ENCODE data around the gene EEFSEC. TPM values are rescaled to one million over a fixed set of nuclear protein-coding genes. Genes with fewer than 3 reads are reported as not detected.

EEFSEC gene
- total and polyA plus RNA-seq, 10 donors, result 8.5 to 19.2 (median 14.2) TPM

- Histone ChIP-seq H3K4me1 (no peaks in the 10 kb centered on the region), H3K27ac (no peak overlapping the region), H3K4me3 (no peak overlapping the region), H3K9me3 (peaks cover 0 to 7% (median 0%) of the 10 kb centered on the region in 8 donors), H3K27me3 (replicated peaks in 1 of 7) (no peaks in the 10 kb centered on the region), H3K36me3 (no peaks in the 10 kb centered on the region)
- DNase-seq, result no peak
- WGBS, 5 donors, result 85 to 91% (median 88%) methylated on average over 10 to 19 of the region's 19 CpGs
- TF ChIP-seq POLR2AphosphoS5 (IDR thresholded peaks at IDR 0.05), result no peak
- intact Hi-C loops (cut with DNase I; ENCODE audit: low total_unique reads), result no loop called here
Observed at GRCh38 chr3:128415773-128416577, 262.7 kb downstream of the EEFSEC start.

- TF ChIP-seq POLR2AphosphoS5 (IDR thresholded peaks at IDR 0.05) (no peak), POLR2A (IDR thresholded peaks at IDR 0.05) (no peak), CTCF (IDR thresholded peaks at IDR 0.05 in 8 of 11, conservative IDR thresholded peaks at IDR 0.05 in 3 of 11) (no peak)
- intact Hi-C loops (cut with DNase I; ENCODE audit: low total_unique reads), result no loop called here
- Histone ChIP-seq H3K27ac (no peak overlapping the region), H3K9me3 (peaks cover 0 to 7% (median 0%) of the 10 kb centered on the region in 8 donors), H3K36me3 (no peaks in the 10 kb centered on the region), H3K27me3 (replicated peaks in 1 of 7) (no peaks in the 10 kb centered on the region), H3K4me1 (no peaks in the 10 kb centered on the region), H3K4me3 (no peak overlapping the region)
- DNase-seq, result no peak
- WGBS, 5 donors, result 78 to 87% (median 84%) methylated on average over 8 to 12 of the region's 12 CpGs
Observed at GRCh38 chr3:128416578-128417211, 263.4 kb downstream of the EEFSEC start.

GRCh38 chr3:128418900-128419299 is 265.6 kb downstream of the EEFSEC start:
- no peak overlapping the region for H3K27ac ChIP-seq
- TF ChIP-seq POLR2AphosphoS5 (IDR thresholded peaks at IDR 0.05) (no peak), POLR2A (IDR thresholded peaks at IDR 0.05) (no peak), CTCF (IDR thresholded peaks at IDR 0.05 in 8 of 11, conservative IDR thresholded peaks at IDR 0.05 in 3 of 11) (no peak)
- H3K36me3 ChIP-seq, result no peaks in the 10 kb centered on the region
- 79 to 89% (median 87%) methylated on average over 2 of the region's 2 CpGs for WGBS, 5 donors
- H3K27me3 ChIP-seq (replicated peaks in 1 of 7), result no peaks in the 10 kb centered on the region
- DNase-seq, result no peak
- H3K4me1 ChIP-seq, result no peaks in the 10 kb centered on the region
- peaks cover 0 to 7% (median 0%) of the 10 kb centered on the region in 8 donors for H3K9me3 ChIP-seq
- intact Hi-C loops (cut with DNase I; ENCODE audit: low total_unique reads), result no loop called here
- H3K4me3 ChIP-seq, result no peak overlapping the region

- no peaks in the 10 kb centered on the region for H3K4me1 ChIP-seq
- peaks cover 0 to 7% (median 0%) of the 10 kb centered on the region in 8 donors for H3K9me3 ChIP-seq
- TF ChIP-seq POLR2A (IDR thresholded peaks at IDR 0.05) (no peak), CTCF (IDR thresholded peaks at IDR 0.05 in 8 of 11, conservative IDR thresholded peaks at IDR 0.05 in 3 of 11) (no peak), POLR2AphosphoS5 (IDR thresholded peaks at IDR 0.05) (no peak)
- intact Hi-C loops (cut with DNase I; ENCODE audit: low total_unique reads), result no loop called here
- no peaks in the 10 kb centered on the region for H3K27me3 ChIP-seq (replicated peaks in 1 of 7)
- DNase-seq, result no peak
- H3K4me3 ChIP-seq, result no peak overlapping the region
- WGBS, 5 donors, result 90 to 97% (median 95%) methylated on average over 4 of the region's 4 CpGs
- no peaks in the 10 kb centered on the region for H3K36me3 ChIP-seq
- H3K27ac ChIP-seq, result no peak overlapping the region
Observed at GRCh38 chr3:128419311-128419710, 266.0 kb downstream of the EEFSEC start.
